CD4-positive, alpha-beta T cell (primary cell): ENCODE results near the gene TRAK1. TPM values are rescaled to one million over a fixed set of nuclear protein-coding genes. Genes with fewer than 3 reads are reported as not detected.

Source experiments
- ATAC-seq: fragments of 200-7000 bp; cut with Tn5 transposase; one replicate; pipeline ENCODE4 v1.10.0; 2022; ENCODE audit warnings: mild to moderate bottlenecking; ENCODE audit not compliant: poor library complexity
- CTCF ChIA-PET: fragments of 350-600 bp; sonication (Branson Sonifier 250); formaldehyde crosslinking; loops from one replicate; lab custom pipeline; 2021; ENCODE audit warnings: antibody characterized with exemption, inconsistent platforms; lab: Charles Lee
- POLR2A ChIA-PET: fragments of 350-600 bp; sonication (Branson Sonifier 250); formaldehyde crosslinking; loops from one replicate; lab custom pipeline; 2021; ENCODE audit warnings: antibody characterized with exemption, inconsistent platforms; lab: Charles Lee
- DNase-seq, 14 experiments: peaks; one replicate each; pipeline ENCODE4 v3.0.0-alpha.2; 2013 to 2020; ENCODE audit warnings: mixed read lengths in 2 of 14
- H3K27ac ChIP-seq, 2 donors: one replicate each; pipeline versions ENCODE4 v1.5.1 to v1.7.0; 2013; ENCODE audit warnings: low read length in 2 of 2, low read depth in 1 of 2, mild to moderate bottlenecking in 1 of 2
- H3K27me3 ChIP-seq, 2 experiments: 1 replicate in 1 of 2; 2 replicates in 1 of 2; pipeline versions ENCODE4 v1.6.1 to v1.7.0; 2013; ENCODE audit warnings: low read length in 2 of 2, control low read depth in 1 of 2, mild to moderate bottlenecking in 1 of 2, moderate library complexity in 1 of 2; ENCODE audit not compliant: insufficient read depth in 2 of 2, control insufficient read depth in 1 of 2
- H3K36me3 ChIP-seq: one replicate; pipeline ENCODE4 v1.6.1; 2013; ENCODE audit warnings: low read length, control low read depth; ENCODE audit not compliant: insufficient read depth
- H3K4me1 ChIP-seq: one replicate; pipeline ENCODE4 v1.6.1; 2013; ENCODE audit warnings: low read length, control low read depth; ENCODE audit not compliant: insufficient read depth
- H3K4me3 ChIP-seq: one replicate; pipeline ENCODE4 v1.5.1; 2013; ENCODE audit warnings: mild to moderate bottlenecking, low read length, moderate library complexity
- H3K9me3 ChIP-seq, 2 experiments: 1 replicate in 1 of 2; 2 replicates in 1 of 2; pipeline versions ENCODE4 v1.6.1 to v1.7.0; 2013; ENCODE audit warnings: low read length in 2 of 2, mild to moderate bottlenecking in 2 of 2, control low read depth in 1 of 2, moderate library complexity in 1 of 2; ENCODE audit not compliant: control insufficient read depth in 1 of 2, insufficient read depth in 1 of 2
- H3K27ac Mint-ChIP-seq: one replicate; pipeline ENCODE4 v1.8.0; 2020; ENCODE audit warnings: mixed read lengths
- H3K27me3 Mint-ChIP-seq: one replicate; pipeline ENCODE4 v1.8.0; 2021; ENCODE audit warnings: mixed read lengths
- H3K36me3 Mint-ChIP-seq: one replicate; pipeline ENCODE4 v1.8.0; 2021; ENCODE audit warnings: low read depth, mixed read lengths
- H3K4me1 Mint-ChIP-seq: one replicate; pipeline ENCODE4 v1.8.0; 2021; ENCODE audit warnings: low read depth, mixed read lengths
- H3K4me3 Mint-ChIP-seq: one replicate; pipeline ENCODE4 v1.8.0; 2020; ENCODE audit warnings: mild to moderate bottlenecking, mixed read lengths
- H3K9me3 Mint-ChIP-seq: one replicate; pipeline ENCODE4 v1.8.0; 2020; ENCODE audit warnings: mixed read lengths
- CTCF ChIP-seq: fragments of 200-600 bp; IDR thresholded peaks from one replicate; pipeline ENCODE4 v1.8.0; 2022; ENCODE audit warnings: antibody characterized with exemption, mild to moderate bottlenecking
- intact Hi-C, 2 experiments: fragments of 100-400 bp; cut with DNase I in 1 of 2; cut with micrococcal nuclease in 1 of 2; formaldehyde crosslinking; loops; one replicate each; pipeline versions ENCODE4 v1.15.1 to v1.9.0; 2023 to 2025; cut with DNase I, micrococcal nuclease
- total RNA-seq, 174 experiments: library from RNA in 2 of 174; stranded (reverse) in 2 of 174; gene quantifications; one replicate each; pipeline ENCODE4 v1.2.3 and lab custom pipeline; 2021 to 2026

Gene TRAK1
- total RNA-seq, 2 experiments from 2014 or later: 16.0 to 16.7 TPM

DNA sequence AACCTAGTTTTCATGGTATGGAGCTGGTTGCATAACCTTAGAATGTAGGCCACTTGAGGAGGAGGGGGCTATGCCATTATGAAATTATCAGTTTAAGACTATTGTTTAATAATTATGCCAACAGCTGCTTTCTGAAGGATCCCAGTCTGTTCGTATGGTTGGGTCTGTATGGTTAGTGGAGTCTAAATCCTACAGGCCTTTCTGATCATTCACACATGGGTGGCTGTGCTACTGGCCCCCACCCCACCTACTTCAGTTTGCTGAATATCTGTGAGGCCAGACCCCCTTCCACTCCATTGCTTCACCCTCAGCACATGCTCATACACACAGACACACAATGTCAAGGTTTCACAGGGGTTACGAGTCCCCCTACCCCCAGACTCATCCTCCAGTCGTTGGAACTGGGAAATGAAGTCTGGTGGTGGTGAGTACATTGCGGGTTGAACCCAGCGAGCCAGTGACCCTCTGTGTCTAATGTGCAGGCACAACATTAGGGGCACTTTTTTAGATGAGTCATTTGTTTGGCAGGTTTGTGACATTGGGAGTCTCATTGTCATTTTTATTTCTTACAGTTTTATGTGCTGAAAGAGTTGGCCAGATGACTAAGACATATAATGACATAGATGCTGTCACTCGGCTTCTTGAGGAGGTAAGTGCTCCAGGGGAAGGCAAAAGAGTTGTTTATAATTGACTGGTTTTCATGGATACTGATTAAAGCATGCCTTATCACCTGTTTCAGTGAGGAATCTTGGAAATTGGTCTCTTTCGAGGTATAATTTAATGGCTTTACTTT is 85.3 kb downstream of the TRAK1 start:
- TF ChIP-seq CTCF: no peak
- H3K27me3 ChIP-seq: no peaks in the 10 kb centered on the region
- peaks cover 24% of the 10 kb centered on the region for H3K4me1 Mint-ChIP-seq
- H3K9me3 ChIP-seq: no peaks in the 10 kb centered on the region
- no peaks in the 10 kb centered on the region for H3K27me3 Mint-ChIP-seq
- intact Hi-C loops: no loop called here
- ChIA-PET CTCF (interaction anchor here (1.3 kb wide), 1 partner anchor 15 kb away, joined by 3 read pairs; no protein-coding TSS in a partner anchor), POLR2A (no interaction called here)
- no peaks in the 10 kb centered on the region for H3K9me3 Mint-ChIP-seq
- no peak for DNase-seq
- H3K36me3 Mint-ChIP-seq: peaks cover 8% of the 10 kb centered on the region
- no peak for ATAC-seq
- H3K4me3 ChIP-seq: no peak overlapping the region
- peaks cover 9% of the 10 kb centered on the region for H3K36me3 ChIP-seq
- peaks cover 16% of the 10 kb centered on the region for H3K4me1 ChIP-seq
- no peak overlapping the region for H3K4me3 Mint-ChIP-seq
- no peak overlapping the region for H3K27ac Mint-ChIP-seq
- H3K27ac ChIP-seq: no peak overlapping the region

DNA sequence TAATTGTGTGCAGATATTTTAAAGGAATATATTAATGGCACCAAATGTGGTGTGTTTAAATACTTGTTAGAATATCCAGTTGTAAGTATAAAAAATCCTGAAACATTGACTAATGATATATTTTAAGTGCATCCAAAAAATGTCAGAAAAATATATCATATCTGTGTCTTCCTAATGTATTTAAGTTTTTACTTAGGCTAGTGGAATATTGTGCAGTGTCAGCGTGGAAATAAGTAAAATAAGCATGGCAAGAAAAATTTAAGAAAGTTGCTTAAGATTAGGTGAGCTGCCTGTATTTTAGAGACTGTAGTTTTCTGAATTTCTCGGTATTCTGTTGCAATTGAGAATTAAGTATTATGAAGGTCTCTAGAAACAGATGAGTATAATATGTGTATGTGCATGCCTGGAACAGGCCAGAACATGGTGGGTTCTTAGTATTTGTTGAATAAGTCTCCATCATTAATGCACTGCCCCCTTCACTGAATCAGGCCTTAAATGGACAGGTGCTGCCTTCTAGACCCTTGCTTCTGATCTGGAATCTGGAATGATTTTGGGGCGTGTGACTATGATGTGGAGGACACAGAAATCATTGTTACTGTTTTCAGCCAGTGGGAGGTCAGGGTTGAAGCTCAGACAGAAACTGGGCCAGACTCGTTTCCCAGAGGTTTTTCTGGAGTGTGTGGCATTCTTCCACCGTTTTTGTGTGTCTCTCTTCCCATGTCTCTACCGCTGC is 86.1 kb downstream of the TRAK1 start:
- Mint-ChIP-seq H3K36me3 (peaks cover 8% of the 10 kb centered on the region), H3K9me3 (no peaks in the 10 kb centered on the region), H3K27me3 (no peaks in the 10 kb centered on the region), H3K27ac (no peak overlapping the region), H3K4me1 (peaks cover 17% of the 10 kb centered on the region), H3K4me3 (no peak overlapping the region)
- intact Hi-C loops: no loop called here
- no peak for TF ChIP-seq CTCF
- peaks cover 10% of the 10 kb centered on the region for H3K4me1 ChIP-seq
- CTCF ChIA-PET: no interaction called here
- ATAC-seq (no peak), DNase-seq (no peak)
- H3K27me3 ChIP-seq: no peaks in the 10 kb centered on the region
- no peak overlapping the region for H3K4me3 ChIP-seq
- POLR2A ChIA-PET: no interaction called here
- peaks cover 9% of the 10 kb centered on the region for H3K36me3 ChIP-seq
- no peak overlapping the region for H3K27ac ChIP-seq
- H3K9me3 ChIP-seq: no peaks in the 10 kb centered on the region

GRCh38 chr3:42177801-42178150 is 86.6 kb downstream of the TRAK1 start:
- Histone ChIP-seq H3K27me3 (no peaks in the 10 kb centered on the region), H3K27ac (no peak overlapping the region), H3K4me3 (no peak overlapping the region), H3K36me3 (peaks cover 9% of the 10 kb centered on the region), H3K9me3 (no peaks in the 10 kb centered on the region), H3K4me1 (peaks cover 5% of the 10 kb centered on the region)
- ChIA-PET POLR2A (no interaction called here), CTCF (no interaction called here)
- intact Hi-C loops: no loop called here
- Mint-ChIP-seq H3K4me1 (peaks cover 12% of the 10 kb centered on the region), H3K36me3 (peaks cover 8% of the 10 kb centered on the region), H3K9me3 (no peaks in the 10 kb centered on the region), H3K4me3 (no peak overlapping the region), H3K27ac (no peak overlapping the region), H3K27me3 (no peaks in the 10 kb centered on the region)
- DNase-seq: no peak
- TF ChIP-seq CTCF: no peak
- no peak for ATAC-seq
